ENCODE results near the gene ARF3. TPM values are rescaled to one million over a fixed set of nuclear protein-coding genes. Genes with fewer than 3 reads are reported as not detected.

ARF3 gene
- total and polyA plus RNA-seq, 4 donors: 65.3 to 155 (median 109) TPM

- Histone ChIP-seq H3K4me3 (ENCODE audit: low read length in 2 of 2) (no peak overlapping the region), H3K27ac (ENCODE audit: low read depth in 1 of 2, low read length in 2 of 2) (no peak overlapping the region), H3K4me1 (ENCODE audit: control insufficient read depth in 1 of 2, insufficient read depth in 2 of 2, low read length in 2 of 2) (no peaks in the 10 kb centered on the region), H3K9me3 (ENCODE audit: control insufficient read depth, low read length) (no peaks in the 10 kb centered on the region), H3K27me3 (ENCODE audit: control insufficient read depth in 1 of 2, insufficient read depth in 2 of 2, low read length in 1 of 2) (no peaks in the 10 kb centered on the region), H3K36me3 (ENCODE audit: control insufficient read depth in 1 of 2, insufficient read depth in 2 of 2, low read length in 1 of 2) (no peaks in the 10 kb centered on the region)
- no peak for DNase-seq
- 45 to 47% methylated on average over 10 of the region's 10 CpGs for whole genome bisulfite sequencing, 2 donors
- no peak for ATAC-seq (ENCODE audit: low FRiP score)
- intact Hi-C loops (cut with DNase I): no loop called here
These were observed 13.5 kb upstream of the ARF3 start for GRCh38 chr12:48970702-48971334.

GRCh38 chr12:48969833-48970701 lies 12.8 kb upstream of the ARF3 start:
- no peaks in the 10 kb centered on the region for H3K27me3 ChIP-seq (ENCODE audit: control insufficient read depth in 1 of 2, insufficient read depth in 2 of 2, low read length in 1 of 2)
- ATAC-seq (ENCODE audit: low FRiP score) (peak; percentile 21), DNase-seq (peak in 1 of 2 donors; percentile 81)
- no peak overlapping the region for H3K4me3 ChIP-seq (ENCODE audit: low read length in 2 of 2)
- H3K36me3 ChIP-seq (ENCODE audit: control insufficient read depth in 1 of 2, insufficient read depth in 2 of 2, low read length in 1 of 2): no peaks in the 10 kb centered on the region
- no peaks in the 10 kb centered on the region for H3K4me1 ChIP-seq (ENCODE audit: control insufficient read depth in 1 of 2, insufficient read depth in 2 of 2, low read length in 2 of 2)
- H3K27ac ChIP-seq (ENCODE audit: low read depth in 1 of 2, low read length in 2 of 2): no peak overlapping the region
- no peaks in the 10 kb centered on the region for H3K9me3 ChIP-seq (ENCODE audit: control insufficient read depth, low read length)
- intact Hi-C loops (cut with DNase I): no loop called here
- 15 to 16% methylated on average over 70 to 77 of the region's 77 CpGs for WGBS, 2 donors

GRCh38 chr12:48969160-48969771 lies 12.0 kb upstream of the ARF3 start:
- Histone ChIP-seq H3K27ac (ENCODE audit: low read depth in 1 of 2, low read length in 2 of 2) (no peak overlapping the region), H3K4me1 (ENCODE audit: control insufficient read depth in 1 of 2, insufficient read depth in 2 of 2, low read length in 2 of 2) (no peaks in the 10 kb centered on the region), H3K36me3 (ENCODE audit: control insufficient read depth in 1 of 2, insufficient read depth in 2 of 2, low read length in 1 of 2) (no peaks in the 10 kb centered on the region), H3K4me3 (ENCODE audit: low read length in 2 of 2) (no peak overlapping the region), H3K9me3 (ENCODE audit: control insufficient read depth, low read length) (no peaks in the 10 kb centered on the region), H3K27me3 (ENCODE audit: control insufficient read depth in 1 of 2, insufficient read depth in 2 of 2, low read length in 1 of 2) (no peaks in the 10 kb centered on the region)
- ATAC-seq (ENCODE audit: low FRiP score) (no peak), DNase-seq (no peak)
- WGBS, 2 donors: 55 to 62% methylated on average over 8 of the region's 8 CpGs
- intact Hi-C loops (cut with DNase I): no loop called here

GRCh38 chr12:48968467-48968866 lies 11.2 kb upstream of the ARF3 start:
- Histone ChIP-seq H3K27me3 (ENCODE audit: control insufficient read depth in 1 of 2, insufficient read depth in 2 of 2, low read length in 1 of 2) (no peaks in the 10 kb centered on the region), H3K9me3 (ENCODE audit: control insufficient read depth, low read length) (no peaks in the 10 kb centered on the region), H3K36me3 (ENCODE audit: control insufficient read depth in 1 of 2, insufficient read depth in 2 of 2, low read length in 1 of 2) (no peaks in the 10 kb centered on the region), H3K4me3 (ENCODE audit: low read length in 2 of 2) (no peak overlapping the region), H3K4me1 (ENCODE audit: control insufficient read depth in 1 of 2, insufficient read depth in 2 of 2, low read length in 2 of 2) (no peaks in the 10 kb centered on the region), H3K27ac (ENCODE audit: low read depth in 1 of 2, low read length in 2 of 2) (no peak overlapping the region)
- ATAC-seq (ENCODE audit: low FRiP score) (no peak), DNase-seq (no peak)
- WGBS, 2 donors: 88 to 98% methylated on average over 3 of the region's 3 CpGs
- intact Hi-C loops (cut with DNase I): no loop called here

- Histone ChIP-seq H3K9me3 (ENCODE audit: control insufficient read depth, low read length) (no peaks in the 10 kb centered on the region), H3K4me1 (ENCODE audit: control insufficient read depth in 1 of 2, insufficient read depth in 2 of 2, low read length in 2 of 2) (no peaks in the 10 kb centered on the region), H3K4me3 (ENCODE audit: low read length in 2 of 2) (no peak overlapping the region), H3K36me3 (ENCODE audit: control insufficient read depth in 1 of 2, insufficient read depth in 2 of 2, low read length in 1 of 2) (no peaks in the 10 kb centered on the region), H3K27ac (ENCODE audit: low read depth in 1 of 2, low read length in 2 of 2) (no peak overlapping the region), H3K27me3 (ENCODE audit: control insufficient read depth in 1 of 2, insufficient read depth in 2 of 2, low read length in 1 of 2) (no peaks in the 10 kb centered on the region)
- WGBS, 2 donors: 77 to 83% methylated on average over 7 of the region's 7 CpGs
- DNase-seq (no peak), ATAC-seq (ENCODE audit: low FRiP score) (no peak)
- intact Hi-C loops (cut with DNase I): no loop called here
These were observed 10.7 kb upstream of the ARF3 start for GRCh38 chr12:48967991-48968390.

GRCh38 chr12:48966177-48966895 lies 9.0 kb upstream of the ARF3 start:
- no peaks in the 10 kb centered on the region for H3K27me3 ChIP-seq (ENCODE audit: control insufficient read depth in 1 of 2, insufficient read depth in 2 of 2, low read length in 1 of 2)
- no peak for ATAC-seq (ENCODE audit: low FRiP score)
- H3K27ac ChIP-seq (ENCODE audit: low read depth in 1 of 2, low read length in 2 of 2): no peak overlapping the region
- no peaks in the 10 kb centered on the region for H3K9me3 ChIP-seq (ENCODE audit: control insufficient read depth, low read length)
- no peak for DNase-seq
- no peaks in the 10 kb centered on the region for H3K4me1 ChIP-seq (ENCODE audit: control insufficient read depth in 1 of 2, insufficient read depth in 2 of 2, low read length in 2 of 2)
- intact Hi-C loops (cut with DNase I): no loop called here
- no peaks in the 10 kb centered on the region for H3K36me3 ChIP-seq (ENCODE audit: control insufficient read depth in 1 of 2, insufficient read depth in 2 of 2, low read length in 1 of 2)
- no peak overlapping the region for H3K4me3 ChIP-seq (ENCODE audit: low read length in 2 of 2)
- 61 to 62% methylated on average over 20 of the region's 20 CpGs for WGBS, 2 donors

GRCh38 chr12:48965298-48965838 lies 8.1 kb upstream of the ARF3 start:
- ATAC-seq (ENCODE audit: low FRiP score) (no peak), DNase-seq (no peak)
- Histone ChIP-seq H3K27me3 (ENCODE audit: control insufficient read depth in 1 of 2, insufficient read depth in 2 of 2, low read length in 1 of 2) (no peaks in the 10 kb centered on the region), H3K9me3 (ENCODE audit: control insufficient read depth, low read length) (no peaks in the 10 kb centered on the region), H3K36me3 (ENCODE audit: control insufficient read depth in 1 of 2, insufficient read depth in 2 of 2, low read length in 1 of 2) (no peaks in the 10 kb centered on the region), H3K27ac (ENCODE audit: low read depth in 1 of 2, low read length in 2 of 2) (no peak overlapping the region), H3K4me1 (ENCODE audit: control insufficient read depth in 1 of 2, insufficient read depth in 2 of 2, low read length in 2 of 2) (no peaks in the 10 kb centered on the region), H3K4me3 (ENCODE audit: low read length in 2 of 2) (no peak overlapping the region)
- intact Hi-C loops (cut with DNase I): no loop called here

GRCh38 chr12:48961801-48962200 lies 4.5 kb upstream of the ARF3 start:
- Histone ChIP-seq H3K27ac (ENCODE audit: low read depth in 1 of 2, low read length in 2 of 2) (no peak overlapping the region), H3K4me3 (ENCODE audit: low read length in 2 of 2) (no peak overlapping the region), H3K9me3 (ENCODE audit: control insufficient read depth, low read length) (no peaks in the 10 kb centered on the region), H3K27me3 (ENCODE audit: control insufficient read depth in 1 of 2, insufficient read depth in 2 of 2, low read length in 1 of 2) (no peaks in the 10 kb centered on the region), H3K36me3 (ENCODE audit: control insufficient read depth in 1 of 2, insufficient read depth in 2 of 2, low read length in 1 of 2) (no peaks in the 10 kb centered on the region), H3K4me1 (ENCODE audit: control insufficient read depth in 1 of 2, insufficient read depth in 2 of 2, low read length in 2 of 2) (no peaks in the 10 kb centered on the region)
- intact Hi-C loops (cut with DNase I): no loop called here
- ATAC-seq (ENCODE audit: low FRiP score) (no peak), DNase-seq (no peak)

All from aorta (tissue), 5 donors.